Upper lobe of right lung (tissue), 1 donor: ENCODE measurements around the gene PLXNA4. TPM values are rescaled to one million over a fixed set of nuclear protein-coding genes. Genes with fewer than 3 reads are reported as not detected.
A peak's percentile ranks its signal among the peaks of the same experiment; 100 is the strongest.

ENCODE experiments used
- ATAC-seq: fragments of 200-7000 bp; cut with Tn5 transposase; one replicate; pipeline ENCODE4 v1.9.1; 2020; ENCODE audit warnings: mild to moderate bottlenecking, moderate library complexity
- DNase-seq: peaks from one replicate; pipeline ENCODE4 v3.0.0-alpha.2; 2020
- H3K27ac ChIP-seq: fragments of 200-600 bp; one replicate; pipeline ENCODE4 v1.8.0; 2022
- H3K27me3 ChIP-seq: fragments of 200-600 bp; one replicate; pipeline ENCODE4 v1.8.0; 2022; ENCODE audit warnings: mild to moderate bottlenecking
- H3K36me3 ChIP-seq: fragments of 200-600 bp; one replicate; pipeline ENCODE4 v1.8.0; 2022
- H3K4me1 ChIP-seq: fragments of 200-600 bp; one replicate; pipeline ENCODE4 v1.8.0; 2022
- H3K4me3 ChIP-seq: fragments of 200-600 bp; one replicate; pipeline ENCODE4 v1.8.0; 2022; ENCODE audit warnings: mild to moderate bottlenecking
- H3K9me3 ChIP-seq: fragments of 200-600 bp; one replicate; pipeline ENCODE4 v1.8.0; 2022
- CTCF ChIP-seq: fragments of 200-600 bp; IDR thresholded peaks from one replicate; pipeline ENCODE4 v1.8.0; 2022; ENCODE audit warnings: antibody characterized with exemption
- intact Hi-C: fragments of 100-400 bp; cut with DNase I; formaldehyde crosslinking; loops from one replicate; pipeline ENCODE4 v1.11.0; 2022
- total RNA-seq: library from RNA; stranded (reverse); fragmentation: NEBNext Ultra II Directional; extraction: Animal tissue kit (Norgen Biotek cat#: 25700); gene quantifications from one replicate; pipeline ENCODE4 v1.2.1, GENCODE V29; 2021
- donor health status: DM: no; HTN: yes; CAD: no; lungs with severe emphysema.

PLXNA4 gene
- total RNA-seq, 1 donor from 2014 or later = 7.2 TPM

- Histone ChIP-seq H3K4me1 (peaks cover 9% of the 10 kb centered on the region), H3K27ac (no peak overlapping the region), H3K4me3 (no peak overlapping the region), H3K9me3 (no peaks in the 10 kb centered on the region), H3K27me3 (no peaks in the 10 kb centered on the region), H3K36me3 (no peaks in the 10 kb centered on the region)
- ATAC-seq (no peak), DNase-seq (no peak)
- no peak for TF ChIP-seq CTCF
- intact Hi-C loops = no loop called here
Observed at GRCh38 chr7:132403465-132404110, 172.7 kb downstream of the PLXNA4 start.

GRCh38 chr7:132402751-132403245 is 173.5 kb downstream of the PLXNA4 start:
- Histone ChIP-seq H3K27ac (no peak overlapping the region), H3K36me3 (no peaks in the 10 kb centered on the region), H3K4me3 (no peak overlapping the region), H3K27me3 (no peaks in the 10 kb centered on the region), H3K9me3 (no peaks in the 10 kb centered on the region), H3K4me1 (peaks cover 9% of the 10 kb centered on the region)
- no peak for DNase-seq
- ATAC-seq = no peak
- TF ChIP-seq CTCF = no peak
- intact Hi-C loops = no loop called here

- H3K36me3 ChIP-seq = no peaks in the 10 kb centered on the region
- H3K4me3 ChIP-seq = no peak overlapping the region
- TF ChIP-seq CTCF = no peak
- H3K9me3 ChIP-seq = no peaks in the 10 kb centered on the region
- DNase-seq (no peak), ATAC-seq (no peak)
- intact Hi-C loops = no loop called here
- H3K4me1 ChIP-seq = peaks cover 9% of the 10 kb centered on the region
- H3K27ac ChIP-seq = no peak overlapping the region
- H3K27me3 ChIP-seq = no peaks in the 10 kb centered on the region
Observed at GRCh38 chr7:132402096-132402495, 174.2 kb downstream of the PLXNA4 start.

- H3K36me3 ChIP-seq = no peaks in the 10 kb centered on the region
- ATAC-seq = peak; percentile 19
- H3K27me3 ChIP-seq = no peaks in the 10 kb centered on the region
- H3K9me3 ChIP-seq = no peaks in the 10 kb centered on the region
- no peak for TF ChIP-seq CTCF
- DNase-seq = no peak
- intact Hi-C loops = no loop called here
- no peak overlapping the region for H3K4me3 ChIP-seq
- H3K4me1 ChIP-seq = peaks cover 9% of the 10 kb centered on the region
- H3K27ac ChIP-seq = peak overlapping the region; percentile 24
Observed at GRCh38 chr7:132400561-132401142, 175.6 kb downstream of the PLXNA4 start.

- ATAC-seq = no peak
- Histone ChIP-seq H3K9me3 (no peaks in the 10 kb centered on the region), H3K4me1 (peaks cover 9% of the 10 kb centered on the region), H3K36me3 (no peaks in the 10 kb centered on the region), H3K27ac (no peak overlapping the region), H3K27me3 (no peaks in the 10 kb centered on the region), H3K4me3 (no peak overlapping the region)
- intact Hi-C loops = no loop called here
- no peak for TF ChIP-seq CTCF
- DNase-seq = no peak
Observed at GRCh38 chr7:132399367-132399766, 176.9 kb downstream of the PLXNA4 start.
